ENCODE measurements around the gene POFUT2.

POFUT2 gene

GRCh38 chr21:45301521-45302081 lies 13.9 kb upstream of the POFUT2 start:
- H3K4me3 ChIP-seq = no peak overlapping the region
- H3K27ac ChIP-seq = peak overlapping the region in 18 of 21 experiments; percentile 7 to 94 (median 68)

DNA sequence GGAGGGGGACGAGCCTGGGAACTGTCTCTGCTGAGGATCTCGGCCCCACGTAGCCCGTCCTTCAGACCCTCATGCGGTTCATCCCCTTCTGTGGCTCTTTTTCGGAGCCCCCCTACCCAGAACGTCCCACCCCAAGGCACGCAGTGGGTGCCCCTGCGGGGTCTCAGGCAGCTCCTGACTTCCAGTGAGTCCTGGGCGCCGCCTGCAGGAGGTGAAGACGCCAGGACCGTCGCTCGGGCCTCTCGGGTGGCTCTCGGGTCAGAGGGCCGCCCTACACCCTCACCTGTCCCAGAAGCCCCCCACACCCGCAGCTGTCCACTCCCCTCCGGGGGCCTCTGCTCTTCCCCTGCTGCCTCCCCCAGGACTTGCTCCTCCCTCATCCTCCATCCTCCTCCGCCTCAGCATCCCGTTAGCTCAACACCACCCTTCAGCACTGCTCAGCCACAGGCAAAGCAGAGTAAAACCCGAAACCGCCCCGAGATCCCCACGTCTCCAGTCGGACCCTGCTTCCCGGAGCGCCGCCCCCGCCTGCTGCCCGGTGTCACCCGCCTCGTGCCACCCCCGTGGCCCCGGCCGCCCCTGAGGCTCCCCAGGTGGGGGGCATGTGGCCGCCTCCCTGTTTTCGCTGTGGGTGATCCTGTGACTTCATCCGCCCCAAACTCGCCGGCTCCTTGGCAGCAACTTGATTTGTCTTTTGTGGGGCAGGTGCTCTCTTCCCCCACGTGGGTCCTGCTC lies 13.3 kb upstream of the POFUT2 start:
- no peak overlapping the region for H3K4me3 ChIP-seq
- peak overlapping the region in 19 of 21 experiments; percentile 7 to 94 (median 63) for H3K27ac ChIP-seq

GRCh38 chr21:45299864-45300785 lies 12.4 kb upstream of the POFUT2 start:
- H3K4me3 ChIP-seq = no peak overlapping the region
- H3K27ac ChIP-seq = peak overlapping the region in 15 of 21 experiments; percentile 15 to 94 (median 69)

DNA sequence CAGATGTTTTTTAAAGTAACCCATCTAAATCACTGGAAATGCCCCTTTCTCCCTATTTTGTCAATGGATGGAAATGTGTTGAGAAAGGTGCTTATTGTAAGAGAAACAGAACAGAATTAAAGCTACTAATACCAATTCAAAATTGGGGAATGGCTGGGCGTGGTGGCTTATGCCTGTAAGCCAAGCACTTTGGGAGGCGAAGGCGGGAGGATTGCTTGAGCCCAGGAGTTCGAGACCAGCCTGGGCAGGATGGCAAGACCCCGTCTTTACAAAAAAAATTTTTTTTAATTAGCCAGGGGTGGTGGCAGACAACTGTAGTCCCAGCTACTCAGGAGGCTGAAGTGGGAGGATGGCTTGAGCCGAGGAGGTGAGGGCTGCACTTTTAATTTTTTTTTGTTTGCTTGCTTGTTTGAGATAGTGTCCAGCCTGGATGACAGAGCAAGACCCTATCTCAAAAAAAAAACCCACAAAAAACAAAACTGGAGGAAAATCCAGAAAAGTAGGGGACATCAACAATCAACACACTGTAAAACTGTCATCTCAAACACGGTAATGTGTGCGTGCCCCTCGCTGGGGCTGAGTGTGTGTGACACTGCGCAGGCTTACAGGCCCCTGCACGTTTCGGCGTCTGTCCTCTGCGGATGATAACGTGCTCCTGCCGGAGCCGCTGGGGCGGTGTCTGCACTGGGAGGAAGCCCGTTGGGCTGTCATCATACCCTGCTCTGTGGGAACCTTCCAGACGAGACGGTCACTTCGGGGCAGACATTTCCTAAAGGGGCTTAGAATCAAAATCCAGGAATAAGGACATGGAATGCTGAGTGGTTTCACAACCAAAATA lies 11.6 kb upstream of the POFUT2 start:
- H3K27ac ChIP-seq = peak overlapping the region in 10 of 21 experiments; percentile 3 to 81 (median 44)
- no peak overlapping the region for H3K4me3 ChIP-seq

DNA sequence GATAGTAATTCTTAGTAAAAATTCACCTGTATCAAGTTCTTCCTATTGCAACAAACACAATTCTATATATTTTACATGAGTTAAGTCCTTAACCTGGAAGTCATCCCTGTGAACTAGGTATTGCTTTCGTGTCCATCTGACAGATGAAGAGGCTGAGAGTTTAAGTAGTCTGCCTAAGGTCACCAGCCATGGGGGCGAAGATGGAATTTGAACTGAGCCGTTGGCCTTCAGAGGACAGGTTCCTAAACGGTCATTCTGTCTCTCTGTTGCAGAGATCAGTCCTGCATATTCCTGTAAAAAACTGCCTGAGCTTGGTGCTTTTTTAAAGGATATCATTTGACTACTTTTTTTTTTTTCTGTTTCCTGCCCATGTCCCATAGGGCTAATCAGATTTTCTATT lies 10.2 kb upstream of the POFUT2 start:
- Histone ChIP-seq H3K4me3 (no peak overlapping the region), H3K27ac (peak overlapping the region in 1 of 21 experiments; percentile 19)

DNA sequence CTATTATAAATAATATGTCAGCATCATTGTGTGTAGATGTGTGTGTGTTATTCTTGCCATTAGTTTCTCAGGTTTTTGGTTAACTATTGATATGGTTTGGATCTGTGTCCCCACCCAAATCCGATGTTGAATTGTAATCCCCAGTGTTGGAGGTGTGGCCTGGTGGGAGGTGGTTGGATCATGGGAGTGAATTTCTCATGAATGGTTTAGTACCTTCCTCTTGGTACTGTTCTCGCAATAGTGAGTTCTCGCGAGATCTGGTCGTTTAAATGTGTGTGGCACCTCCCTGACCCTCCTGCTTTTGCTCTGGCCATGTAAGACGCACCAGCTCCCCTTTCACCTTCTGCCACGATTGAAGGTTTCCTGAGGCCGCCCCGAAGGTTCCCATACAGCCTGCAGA lies 9.6 kb upstream of the POFUT2 start:
- peak overlapping the region in 1 of 21 experiments; percentile 19 for H3K27ac ChIP-seq
- no peak overlapping the region for H3K4me3 ChIP-seq

DNA sequence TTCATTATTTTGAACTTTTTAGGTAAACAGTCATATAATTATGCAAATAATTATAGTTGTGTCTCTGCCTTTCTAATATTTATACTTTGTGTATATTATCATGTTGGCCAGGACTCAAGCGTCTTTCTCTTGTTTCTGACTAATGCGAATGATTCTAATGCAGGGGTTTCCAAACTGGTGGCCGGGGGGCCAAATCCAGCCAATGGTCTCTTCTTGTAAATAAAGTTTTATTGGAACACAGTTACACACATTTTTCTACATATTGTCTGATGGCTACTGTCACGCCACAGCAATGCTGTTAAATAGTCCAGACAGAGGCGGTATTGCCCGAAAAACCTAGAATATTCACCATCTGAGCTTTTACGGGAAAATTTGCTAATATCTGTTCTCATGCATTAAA lies 8.9 kb upstream of the POFUT2 start:
- Histone ChIP-seq H3K27ac (peak overlapping the region in 4 of 21 experiments; percentile 4 to 92 (median 38)), H3K4me3 (no peak overlapping the region)

DNA sequence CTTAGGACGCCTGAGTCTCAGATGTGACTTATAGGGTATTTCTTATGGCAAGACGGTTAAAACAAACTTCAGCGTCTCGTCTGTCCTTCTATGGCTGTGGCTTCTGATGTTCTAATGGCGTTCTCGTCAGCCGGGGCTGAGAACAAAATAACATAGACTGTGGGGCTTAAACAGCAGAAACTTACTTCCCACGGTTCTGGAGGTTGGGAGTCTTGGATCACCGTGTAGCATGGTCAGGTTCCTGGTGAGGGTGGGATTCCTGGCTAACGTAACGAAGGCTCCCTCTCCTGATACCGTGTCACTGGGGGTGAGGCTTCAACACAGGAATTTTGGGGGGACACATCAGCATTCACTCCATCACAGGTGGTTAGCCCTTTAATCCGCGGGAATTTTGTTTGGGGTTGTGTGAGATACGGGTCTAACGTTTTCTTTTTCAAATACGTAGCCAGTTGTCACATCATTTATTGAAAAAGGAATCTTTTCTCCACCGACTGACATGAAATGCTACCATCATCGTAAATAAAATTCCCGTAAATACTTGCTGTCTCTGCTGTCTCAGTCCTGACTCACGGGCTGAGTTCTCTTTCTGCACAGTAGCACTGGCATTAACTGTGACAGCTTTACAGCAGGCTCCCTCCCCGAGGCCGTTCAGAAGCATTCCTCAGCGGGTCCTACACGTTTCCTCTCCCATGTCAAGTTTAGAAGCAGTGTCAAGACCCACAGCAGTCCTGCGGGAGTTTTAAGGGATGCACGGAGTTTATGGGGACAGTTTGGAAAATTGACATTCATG lies 8.1 kb upstream of the POFUT2 start:
- H3K4me3 ChIP-seq = no peak overlapping the region
- peak overlapping the region in 15 of 21 experiments; percentile 1 to 92 (median 77) for H3K27ac ChIP-seq

GRCh38 chr21:45294509-45295291 lies 7.0 kb upstream of the POFUT2 start:
- Histone ChIP-seq H3K4me3 (no peak overlapping the region), H3K27ac (peak overlapping the region; percentile 22 to 92 (median 77))

DNA sequence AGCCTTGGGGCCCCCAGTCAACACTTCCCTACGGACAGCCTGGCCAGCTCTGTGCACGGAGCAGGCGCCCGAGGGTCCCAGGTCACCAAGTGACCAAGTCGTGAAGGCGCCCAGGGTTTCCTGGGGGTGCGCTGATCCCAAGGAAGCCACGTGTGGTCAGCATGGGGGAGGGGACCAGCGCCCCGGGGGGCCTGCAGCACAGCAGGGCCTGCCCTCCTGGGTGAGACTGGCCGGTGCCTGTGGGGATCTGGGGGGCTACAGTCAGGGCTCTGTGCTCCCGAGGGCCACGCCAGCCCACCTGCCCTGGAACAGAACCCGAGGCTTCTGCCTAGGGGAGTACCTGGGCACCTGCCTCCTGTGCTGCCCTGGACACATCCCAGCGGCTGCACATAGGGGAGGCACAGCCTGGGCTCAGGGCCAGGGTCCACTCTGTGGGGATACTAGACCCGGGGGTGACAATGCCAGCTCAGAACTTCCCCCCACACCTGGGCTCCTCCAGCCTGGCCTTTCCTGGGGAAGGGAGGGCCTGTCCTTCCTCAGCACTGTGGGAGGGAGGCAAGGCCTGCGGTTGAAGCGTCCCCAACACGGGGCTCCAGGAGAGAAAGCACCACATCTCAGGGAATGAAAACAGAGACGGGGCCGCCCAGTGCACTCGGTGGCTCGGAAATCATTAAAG lies 6.2 kb upstream of the POFUT2 start:
- Histone ChIP-seq H3K27ac (peak overlapping the region in 20 of 21 experiments; percentile 46 to 92 (median 78)), H3K4me3 (no peak overlapping the region)

DNA sequence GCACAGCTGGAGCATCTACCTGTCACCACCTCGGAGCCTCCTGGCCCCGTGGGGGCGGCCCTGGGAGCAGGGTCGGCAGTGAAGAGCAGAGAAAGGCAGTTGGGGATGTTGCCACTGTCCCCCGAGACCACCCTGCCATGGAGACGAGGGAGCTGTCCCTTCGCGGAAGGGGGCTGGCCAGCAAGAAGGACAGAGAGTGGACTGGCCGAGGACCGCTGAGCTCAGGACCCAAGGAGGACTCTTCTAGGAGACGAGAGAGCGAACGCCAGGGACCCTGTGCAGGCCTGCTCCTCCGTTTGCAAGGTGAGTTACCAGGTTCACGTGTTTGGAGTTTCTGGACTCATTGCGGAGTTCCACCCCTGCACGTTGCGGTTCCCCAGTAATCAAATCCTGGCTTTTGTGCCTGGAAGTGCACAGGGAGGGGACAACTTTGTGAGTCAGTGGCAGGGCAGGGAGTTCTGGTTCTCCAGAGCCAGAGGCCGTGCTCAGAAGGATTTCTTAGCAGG lies 5.6 kb upstream of the POFUT2 start:
- Histone ChIP-seq H3K4me3 (no peak overlapping the region), H3K27ac (peak overlapping the region in 16 of 21 experiments; percentile 62 to 92 (median 80))

GRCh38 chr21:45292399-45293219 lies 4.9 kb upstream of the POFUT2 start:
- Histone ChIP-seq H3K27ac (peak overlapping the region in 16 of 21 experiments; percentile 15 to 92 (median 70)), H3K4me3 (no peak overlapping the region)

DNA sequence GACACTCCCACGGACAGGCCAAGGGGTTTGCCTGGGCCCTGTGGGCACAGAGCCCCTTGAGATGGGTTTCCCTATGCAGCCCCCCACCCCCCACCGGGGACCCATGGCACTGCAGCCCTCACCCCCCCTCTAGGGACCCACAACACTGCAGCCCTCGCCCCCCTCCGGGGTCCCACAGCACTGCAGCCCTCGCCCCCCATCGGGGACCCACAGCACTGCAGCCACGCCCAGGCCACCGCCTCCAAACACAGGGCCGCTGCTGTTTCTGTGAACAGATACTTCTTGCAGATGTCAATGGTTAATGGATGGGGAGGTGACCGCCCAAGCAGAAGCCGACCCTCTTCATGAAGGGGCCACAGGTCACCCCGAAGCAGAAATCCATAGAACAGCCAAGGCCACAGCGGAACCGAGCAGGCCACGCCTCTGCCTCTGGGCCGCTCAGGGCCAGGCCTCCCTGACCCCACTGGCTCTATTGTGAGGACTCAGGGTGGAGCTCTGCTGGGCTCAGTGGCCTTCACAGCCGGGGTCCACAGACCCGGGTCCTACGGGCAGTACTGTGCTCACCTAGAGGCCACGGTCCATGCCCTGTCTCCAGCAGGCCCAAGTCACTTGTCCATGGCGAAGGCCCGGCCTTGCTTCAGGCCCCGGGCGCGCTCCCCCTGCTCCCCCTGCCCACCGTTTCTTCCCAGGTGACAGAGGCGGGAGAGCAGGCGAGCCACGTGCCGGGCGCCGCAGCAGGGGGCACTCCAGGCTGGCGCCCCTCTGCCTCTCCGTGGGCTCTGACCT lies 4.1 kb upstream of the POFUT2 start:
- peak overlapping the region in 11 of 21 experiments; percentile 15 to 92 (median 51) for H3K27ac ChIP-seq
- no peak overlapping the region for H3K4me3 ChIP-seq

GRCh38 chr21:45290948-45291612 lies 3.4 kb upstream of the POFUT2 start:
- H3K27ac ChIP-seq = peak overlapping the region in 1 of 21 experiments; percentile 33

More at GRCh38 chr21:45290948-45291612, 3.4 kb upstream of the POFUT2 start:
- H3K4me3 ChIP-seq = no peak overlapping the region
